ENCODE results near the gene SMARCAD1.

Gene SMARCAD1

DNA sequence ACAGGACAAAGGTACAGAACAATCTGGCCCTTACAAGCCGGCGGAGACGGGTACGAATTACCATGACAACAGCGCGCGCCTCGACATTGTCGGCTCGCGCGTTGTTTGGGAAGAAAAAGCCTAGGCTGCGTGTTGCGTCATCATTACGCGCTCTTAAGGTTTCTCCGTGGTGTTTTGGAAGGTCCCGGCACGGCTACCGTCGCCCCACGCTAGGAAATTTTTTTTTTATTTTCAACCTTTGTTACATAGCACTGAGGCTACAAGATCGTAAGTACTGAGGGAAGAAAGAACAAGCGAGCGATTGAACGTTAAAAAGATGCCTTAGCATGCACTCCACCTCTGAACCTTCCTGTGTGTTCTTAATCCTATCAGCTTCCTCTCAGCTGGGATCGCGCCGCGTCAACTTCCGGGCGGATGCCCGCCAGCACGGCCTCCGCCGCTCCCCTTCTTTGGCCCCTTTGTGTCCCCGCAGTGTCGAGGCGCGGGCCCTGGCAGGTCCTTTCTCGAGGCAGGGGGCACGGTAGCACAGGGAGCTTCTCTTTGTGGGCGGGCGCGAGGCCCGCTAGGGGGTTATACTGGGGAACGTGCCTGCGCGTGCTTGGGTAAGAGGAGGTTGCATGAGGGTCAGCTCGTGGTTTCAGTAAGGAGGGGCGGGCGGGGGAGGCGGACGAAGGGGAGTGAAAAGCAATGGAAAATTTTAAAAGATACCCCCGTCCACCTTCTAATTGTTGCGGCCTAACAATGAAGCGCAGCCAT lies at the start of gene SMARCAD1:
TSS of gene SMARCAD1 (plus strand) at position 397 of the 756 bp plus-strand sequence. CDS start 530 bp downstream, outside the sequence.
- DNase-seq (ENCODE audit: low read depth, low spot score), result peak; percentile 78

DNA sequence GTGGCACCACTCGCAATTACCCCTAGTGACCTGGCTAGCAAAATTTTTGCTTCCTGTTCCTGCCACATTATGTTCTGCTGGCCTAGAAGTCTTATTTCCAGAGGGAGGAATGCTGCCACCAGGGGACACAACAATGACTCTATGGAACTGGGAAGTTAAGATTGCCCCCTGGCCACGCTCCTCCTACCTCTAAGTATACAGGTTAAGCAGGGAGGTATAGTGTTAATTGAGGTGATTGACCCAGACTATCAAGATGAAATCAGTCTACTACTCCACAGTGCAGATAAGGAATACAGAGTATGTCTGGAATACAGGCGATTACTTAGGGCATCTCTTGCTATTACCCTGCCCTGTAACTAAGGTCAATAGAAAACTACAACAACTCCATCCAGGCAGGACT lies 48.8 kb upstream of the SMARCAD1 start:
- no peak for DNase-seq (ENCODE audit: low read depth, low spot score)

GRCh38 chr4:94159790-94160189 lies 47.9 kb upstream of the SMARCAD1 start:
- DNase-seq (ENCODE audit: low read depth, low spot score), result no peak

- no peak for DNase-seq (ENCODE audit: low read depth, low spot score)
Measured at GRCh38 chr4:94160774-94161173, 46.9 kb upstream of the SMARCAD1 start.

DNA sequence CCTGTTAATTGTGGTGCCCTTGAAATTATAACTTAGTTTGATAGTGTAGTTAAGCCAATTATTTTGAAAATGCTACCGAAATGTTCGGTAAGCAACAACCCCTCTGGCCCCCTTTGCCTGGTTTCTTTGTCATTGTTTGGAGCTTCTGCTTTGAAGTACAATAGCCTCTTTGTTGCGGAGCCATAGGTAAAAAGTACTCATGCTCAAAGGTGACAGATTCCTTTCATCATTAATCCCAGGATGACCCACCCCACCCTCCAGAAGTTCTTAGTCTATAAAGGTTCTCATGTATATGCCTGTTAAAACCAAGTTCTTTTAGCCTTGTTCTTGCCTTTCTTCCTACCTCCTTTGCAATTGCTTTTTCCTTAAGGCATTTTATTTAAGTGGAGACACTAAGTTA lies 42.4 kb upstream of the SMARCAD1 start:
- no peak for DNase-seq (ENCODE audit: low read depth, low spot score)

DNA sequence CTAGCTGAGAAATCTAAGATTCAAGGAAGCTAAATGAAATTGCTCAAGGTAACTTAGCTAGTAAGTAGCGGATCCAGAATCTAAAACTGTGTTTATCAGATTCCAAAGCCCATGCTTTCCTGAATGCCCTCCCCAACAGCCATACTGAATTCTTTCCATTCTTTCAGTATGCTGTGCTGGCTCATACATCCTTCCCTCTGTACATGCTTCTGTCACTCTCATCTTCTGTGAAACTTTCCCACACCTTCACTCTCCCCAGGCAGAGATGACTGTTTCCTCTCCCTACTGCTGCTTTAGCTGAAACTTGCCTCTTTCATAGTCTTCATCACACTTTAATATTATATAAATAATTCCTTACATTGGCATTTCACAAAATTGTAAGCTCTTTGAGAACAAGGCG lies 39.3 kb upstream of the SMARCAD1 start:
- no peak for DNase-seq (ENCODE audit: low read depth, low spot score)

GRCh38 chr4:94169803-94170372 lies 37.8 kb upstream of the SMARCAD1 start:
- DNase-seq (ENCODE audit: low read depth, low spot score), result no peak

DNA sequence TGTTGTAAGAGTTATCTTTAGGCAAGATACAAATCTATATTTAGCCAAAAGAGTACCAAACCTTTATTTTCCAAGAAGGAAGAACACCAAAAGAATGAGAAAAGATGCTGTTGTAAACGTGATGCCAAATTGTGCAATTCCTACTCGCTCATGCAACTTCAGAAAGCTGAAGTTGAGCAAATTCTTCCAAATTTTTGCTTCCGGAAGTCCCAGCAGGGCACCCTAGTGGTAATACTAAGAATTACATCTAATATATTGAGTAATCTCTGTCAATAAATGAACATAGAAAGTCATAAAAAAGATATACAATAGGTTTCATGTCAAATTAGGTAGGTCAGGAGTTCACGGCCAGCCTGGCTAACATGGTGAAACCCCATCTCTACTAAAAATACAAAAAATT lies 36.0 kb upstream of the SMARCAD1 start:
- DNase-seq (ENCODE audit: low read depth, low spot score), result no peak

- no peak for DNase-seq (ENCODE audit: low read depth, low spot score)
Measured at GRCh38 chr4:94175553-94176261, 32.0 kb upstream of the SMARCAD1 start.

GRCh38 chr4:94177822-94178221 lies 29.8 kb upstream of the SMARCAD1 start:
- DNase-seq (ENCODE audit: low read depth, low spot score), result no peak

DNA sequence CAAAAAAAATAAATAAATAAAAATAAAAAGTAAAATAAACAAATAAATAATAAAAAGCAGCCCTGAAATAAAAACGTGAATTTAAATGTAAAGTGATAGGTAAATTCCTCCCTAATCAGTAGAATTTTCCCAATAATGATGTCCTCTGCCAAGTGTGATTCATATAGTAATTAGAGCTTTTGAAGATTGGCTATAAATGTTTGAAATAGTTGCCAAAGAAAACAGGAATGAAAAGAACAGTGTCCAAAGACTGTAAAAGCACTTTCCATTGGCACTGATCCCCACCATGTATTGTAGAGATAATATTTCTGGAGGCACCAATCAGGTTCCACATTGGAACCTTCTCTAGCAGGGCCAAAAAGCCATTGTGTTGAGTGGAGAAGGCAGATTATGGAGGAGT lies 25.9 kb upstream of the SMARCAD1 start:
- no peak for DNase-seq (ENCODE audit: low read depth, low spot score)

GRCh38 chr4:94202769-94203168 lies 4.9 kb upstream of the SMARCAD1 start:
- no peak for DNase-seq (ENCODE audit: low read depth, low spot score)

GRCh38 chr4:94208266-94208665 lies 601 bp downstream of the SMARCAD1 start:
- DNase-seq (ENCODE audit: low read depth, low spot score), result no peak

- DNase-seq (ENCODE audit: low read depth, low spot score), result no peak
Measured at GRCh38 chr4:94208918-94209317, 1.3 kb downstream of the SMARCAD1 start.

- no peak for DNase-seq (ENCODE audit: low read depth, low spot score)
Measured at GRCh38 chr4:94211861-94212260, 4.2 kb downstream of the SMARCAD1 start.

- no peak for DNase-seq (ENCODE audit: low read depth, low spot score)
Measured at GRCh38 chr4:94214703-94215319, 7.1 kb downstream of the SMARCAD1 start.

GRCh38 chr4:94216394-94216793 lies 8.7 kb downstream of the SMARCAD1 start:
- DNase-seq (ENCODE audit: low read depth, low spot score), result no peak

GRCh38 chr4:94219402-94219801 lies 11.7 kb downstream of the SMARCAD1 start:
- DNase-seq (ENCODE audit: low read depth, low spot score), result no peak

DNA sequence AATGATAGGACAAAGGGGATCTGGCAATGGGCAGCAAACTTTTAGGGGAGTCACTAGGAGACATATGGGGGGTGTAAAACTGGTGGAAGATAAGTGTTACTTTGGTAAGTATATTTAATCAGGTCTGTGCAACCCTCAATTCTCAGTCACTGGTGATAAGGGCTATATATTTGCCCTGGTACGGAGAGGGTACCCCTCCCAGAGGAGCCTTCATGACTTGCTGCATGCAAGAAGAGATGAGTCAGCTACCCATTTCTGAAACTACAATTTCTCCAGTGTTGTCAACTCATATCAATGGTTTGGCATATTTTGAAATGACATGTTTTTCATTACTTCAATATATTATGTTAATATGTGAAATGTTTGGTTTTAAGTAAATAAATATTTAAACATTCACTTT lies 14.3 kb downstream of the SMARCAD1 start:
- DNase-seq (ENCODE audit: low read depth, low spot score), result no peak

DNA sequence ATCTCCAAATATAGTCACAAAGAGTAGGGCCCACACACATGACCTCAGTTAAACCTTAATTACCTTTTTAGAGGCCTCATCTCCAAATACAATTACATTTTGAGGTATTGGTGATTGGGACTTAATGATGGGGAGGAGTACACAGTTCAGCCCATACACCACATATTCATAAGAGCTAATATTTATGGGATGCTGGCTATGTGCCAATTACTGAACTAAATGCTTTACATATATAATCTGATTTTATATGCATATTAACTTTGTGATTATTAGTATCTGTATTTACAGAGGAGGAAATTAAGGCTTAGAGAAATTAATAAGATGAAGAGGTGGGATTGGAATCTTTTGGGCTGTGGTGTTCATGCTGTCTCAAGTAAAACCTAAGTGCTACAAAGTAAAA lies 17.8 kb downstream of the SMARCAD1 start:
- no peak for DNase-seq (ENCODE audit: low read depth, low spot score)

DNA sequence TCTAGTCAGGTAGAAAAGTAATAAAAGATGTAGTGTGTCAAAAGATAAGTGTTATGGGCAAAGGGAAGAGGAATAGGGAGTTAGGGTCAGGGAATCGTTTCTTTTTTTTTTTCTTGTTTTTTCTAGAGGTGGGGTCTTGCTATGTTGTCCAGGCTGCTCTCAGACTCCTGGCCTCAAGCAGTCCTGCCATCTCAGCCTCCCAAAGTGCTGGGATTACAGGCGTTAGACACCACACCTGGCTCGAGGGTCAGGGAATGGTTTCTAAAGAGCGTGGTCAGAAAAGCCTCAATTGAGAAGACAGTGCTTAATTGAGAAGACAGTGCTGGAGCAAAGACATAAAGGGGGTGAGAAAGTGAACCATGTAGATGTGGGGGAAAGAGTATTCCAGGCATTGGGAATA lies 19.1 kb downstream of the SMARCAD1 start:
- DNase-seq (ENCODE audit: low read depth, low spot score), result no peak

GRCh38 chr4:94228493-94229216 lies 21.0 kb downstream of the SMARCAD1 start:
- no peak for DNase-seq (ENCODE audit: low read depth, low spot score)

Measured in activated naive CD8-positive, alpha-beta T cell treated with anti-CD3 and anti-CD28 coated beads, Interleukin-2, amount 50 U/mL, for 16 hours (primary cell).